ENCODE measurements around the gene FDPS. TPM values are rescaled to one million over a fixed set of nuclear protein-coding genes. Genes with fewer than 3 reads are reported as not detected.

FDPS gene
- total RNA-seq, 1 experiment from 2014 or later, result 269 TPM

DNA sequence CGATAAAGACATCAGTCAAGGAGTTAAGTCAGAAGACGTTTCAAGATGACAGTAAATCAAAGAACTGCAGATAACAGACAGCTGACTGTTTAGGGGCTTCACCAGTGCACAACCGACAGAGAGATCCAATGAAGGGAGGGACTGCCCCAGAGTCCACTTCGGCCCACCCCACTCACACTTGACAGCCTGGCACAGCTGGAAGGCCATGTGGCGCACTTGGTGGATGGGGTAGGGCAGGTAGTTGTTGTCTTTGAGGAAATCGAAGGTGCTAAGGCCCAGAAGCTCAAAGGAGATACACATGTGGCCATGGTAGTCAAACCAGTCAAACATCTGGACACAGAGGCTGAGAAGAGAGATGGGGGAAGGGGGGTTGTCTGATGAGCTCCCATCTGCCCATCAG is 42.1 kb upstream of the FDPS start:
- Histone ChIP-seq H3K79me2 (ENCODE audit: insufficient read depth, low read length) (peaks cover 34% of the 10 kb centered on the region), H3K4me1 (ENCODE audit: control insufficient read depth in 1 of 2, insufficient read depth in 2 of 2, low read length in 2 of 2) (peaks cover 0 to 7% of the 10 kb centered on the region in 2 experiments; a peak in 3 of 4 replicates), H4K20me1 (ENCODE audit: insufficient read depth) (no peaks in the 10 kb centered on the region), H3K4me3 (replicated peaks in 1 of 2; ENCODE audit: low read depth in 1 of 2, low read length in 2 of 2) (no peak overlapping the region), H3K9ac (ENCODE audit: low read length) (no peak overlapping the region), H3K27ac (ENCODE audit: low read depth, low read length) (no peak overlapping the region), H3K36me3 (ENCODE audit: control insufficient read depth in 1 of 2, insufficient read depth in 2 of 2, low read length in 2 of 2) (peaks cover 59 to 75% of the 10 kb centered on the region in 2 experiments), H2AFZ (ENCODE audit: low read depth, low read length, poor library complexity, severe bottlenecking) (no peak overlapping the region), H3K27me3 (ENCODE audit: insufficient read depth, low read length) (no peaks in the 10 kb centered on the region), H3K9me2 (ENCODE audit: insufficient read depth) (no peaks in the 10 kb centered on the region), H3K9me3 (ENCODE audit: control insufficient read depth in 1 of 2, insufficient read depth in 1 of 2, low read depth in 1 of 2, low read length in 2 of 2) (no peaks in the 10 kb centered on the region), H3K4me2 (ENCODE audit: low read length) (no peak overlapping the region)
- RAD21 ChIA-PET (ENCODE audit: low non-redundant PET in 1 of 2, low total read pairs in 2 of 2, uncharacterized antibody in 2 of 2, unreplicated experiment in 2 of 2), result no interaction called here
- no TSS peak for BruUV-seq (replicated peaks)
- no peak for DNase-seq (ENCODE audit: low read depth, low spot score)
- intact Hi-C loops (cut with micrococcal nuclease), result no loop called here
- TF ChIP-seq, protein P1, sequence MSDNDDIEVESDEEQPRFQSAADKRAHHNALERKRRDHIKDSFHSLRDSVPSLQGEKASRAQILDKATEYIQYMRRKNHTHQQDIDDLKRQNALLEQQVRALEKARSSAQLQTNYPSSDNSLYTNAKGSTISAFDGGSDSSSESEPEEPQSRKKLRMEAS (IDR thresholded peaks at IDR 0.05), result no peak
- TF ChIP-seq POLR2A (IDR thresholded peaks at IDR 0.05; ENCODE audit: borderline replicate concordance, extremely low read depth, insufficient read depth, insufficient read length) (no peak), JUND (IDR thresholded peaks at IDR 0.05) (no peak), EZH2 (IDR thresholded peaks at IDR 0.05) (no peak)
- ATAC-seq, result no peak
- CTCF ChIA-PET, result interaction anchor here (1.1 kb wide), 1 partner anchor 16 kb away, joined by 3 read pairs; no protein-coding TSS in a partner anchor
- POLR2A ChIA-PET, result no interaction called here

DNA sequence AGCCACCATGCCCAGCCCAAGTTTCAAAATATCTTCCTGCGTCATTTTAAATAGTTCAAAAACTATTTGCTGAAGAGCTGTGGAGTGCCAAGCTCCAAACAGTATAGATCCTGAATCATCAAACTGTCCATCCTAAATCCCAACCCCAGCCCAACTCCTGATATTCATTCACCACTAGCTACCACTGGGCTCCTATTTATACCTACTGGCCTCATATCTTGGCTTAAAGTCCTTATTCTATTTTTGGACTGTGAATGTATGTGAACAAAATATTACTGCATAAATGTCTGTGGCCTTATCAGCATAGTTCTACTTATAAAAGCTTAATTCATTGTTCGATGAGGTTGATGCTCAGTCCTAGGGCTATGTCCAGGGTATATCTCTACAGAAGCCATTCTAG is 41.3 kb upstream of the FDPS start:
- no peak for ATAC-seq
- ChIA-PET CTCF (interaction anchor here (1.0 kb wide), 1 partner anchor 94 kb away, joined by 3 read pairs; the partner anchor contains the start of gene KRTCAP2), RAD21 (ENCODE audit: low non-redundant PET in 1 of 2, low total read pairs in 2 of 2, uncharacterized antibody in 2 of 2, unreplicated experiment in 2 of 2) (no interaction called here), POLR2A (no interaction called here)
- H3K27me3 ChIP-seq (ENCODE audit: insufficient read depth, low read length), result no peaks in the 10 kb centered on the region
- no peak overlapping the region for H3K9ac ChIP-seq (ENCODE audit: low read length)
- no peaks in the 10 kb centered on the region for H3K9me2 ChIP-seq (ENCODE audit: insufficient read depth)
- H3K9me3 ChIP-seq (ENCODE audit: control insufficient read depth in 1 of 2, insufficient read depth in 1 of 2, low read depth in 1 of 2, low read length in 2 of 2), result no peaks in the 10 kb centered on the region
- H4K20me1 ChIP-seq (ENCODE audit: insufficient read depth), result no peaks in the 10 kb centered on the region
- H3K4me2 ChIP-seq (ENCODE audit: low read length), result no peak overlapping the region
- TF ChIP-seq ELF1 (IDR thresholded peaks at IDR 0.05; ENCODE audit: borderline replicate concordance, low read depth), result no peak
- TF ChIP-seq EGR1 (IDR thresholded peaks at IDR 0.05; ENCODE audit: low read depth), result no peak
- TF ChIP-seq ZFX (IDR thresholded peaks at IDR 0.05), result no peak
- no peak overlapping the region for H3K4me3 ChIP-seq (replicated peaks in 1 of 2; ENCODE audit: low read depth in 1 of 2, low read length in 2 of 2)
- intact Hi-C loops (cut with micrococcal nuclease), result no loop called here
- H3K79me2 ChIP-seq (ENCODE audit: insufficient read depth, low read length), result peaks cover 40% of the 10 kb centered on the region
- H3K4me1 ChIP-seq (ENCODE audit: control insufficient read depth in 1 of 2, insufficient read depth in 2 of 2, low read length in 2 of 2), result peaks cover 3 to 9% of the 10 kb centered on the region in 2 experiments; a peak in 3 of 4 replicates
- H2AFZ ChIP-seq (ENCODE audit: low read depth, low read length, poor library complexity, severe bottlenecking), result no peak overlapping the region
- DNase-seq (ENCODE audit: low read depth, low spot score), result no peak
- BruUV-seq (replicated peaks), result no TSS peak
- no peak overlapping the region for H3K27ac ChIP-seq (ENCODE audit: low read depth, low read length)
- peaks cover 59 to 75% of the 10 kb centered on the region in 2 experiments for H3K36me3 ChIP-seq (ENCODE audit: control insufficient read depth in 1 of 2, insufficient read depth in 2 of 2, low read length in 2 of 2)
